ENCODE data around the gene CEP57. TPM values are rescaled to one million over a fixed set of nuclear protein-coding genes. Genes with fewer than 3 reads are reported as not detected.

The CEP57 gene
- total RNA-seq, 3 donors from 2014 or later, result 48.6 to 66.9 (median 52.1) TPM

- Histone ChIP-seq H3K4me1 (no peaks in the 10 kb centered on the region), H3K36me3 (no peaks in the 10 kb centered on the region), H3K27ac (no peak overlapping the region), H3K4me3 (no peak overlapping the region), H3K27me3 (no peaks in the 10 kb centered on the region), H3K9me3 (no peaks in the 10 kb centered on the region)
- TF ChIP-seq CTCF (IDR thresholded peaks at IDR 0.05), result no peak
- no peak for TF ChIP-seq POLR2A (IDR thresholded peaks at IDR 0.05)
- no peak for TF ChIP-seq POLR2AphosphoS5 (IDR thresholded peaks at IDR 0.05)
- DNase-seq (ENCODE audit: low spot score in 2 of 2), result no peak
- intact Hi-C loops (cut with DNase I; ENCODE audit: low total_unique reads), result no loop called here
Observed at GRCh38 chr11:95794086-95794485, 3.8 kb downstream of the CEP57 start.

- H3K4me1 ChIP-seq, result no peaks in the 10 kb centered on the region
- no peaks in the 10 kb centered on the region for H3K9me3 ChIP-seq
- intact Hi-C loops (cut with DNase I; ENCODE audit: low total_unique reads), result no loop called here
- TF ChIP-seq POLR2AphosphoS5 (IDR thresholded peaks at IDR 0.05) (no peak), POLR2A (IDR thresholded peaks at IDR 0.05) (no peak), CTCF (IDR thresholded peaks at IDR 0.05) (no peak)
- no peak overlapping the region for H3K27ac ChIP-seq
- H3K36me3 ChIP-seq, result no peaks in the 10 kb centered on the region
- H3K27me3 ChIP-seq, result no peaks in the 10 kb centered on the region
- H3K4me3 ChIP-seq, result no peak overlapping the region
- DNase-seq (ENCODE audit: low spot score in 2 of 2), result no peak
Observed at GRCh38 chr11:95795627-95796295, 5.5 kb downstream of the CEP57 start.

DNA sequence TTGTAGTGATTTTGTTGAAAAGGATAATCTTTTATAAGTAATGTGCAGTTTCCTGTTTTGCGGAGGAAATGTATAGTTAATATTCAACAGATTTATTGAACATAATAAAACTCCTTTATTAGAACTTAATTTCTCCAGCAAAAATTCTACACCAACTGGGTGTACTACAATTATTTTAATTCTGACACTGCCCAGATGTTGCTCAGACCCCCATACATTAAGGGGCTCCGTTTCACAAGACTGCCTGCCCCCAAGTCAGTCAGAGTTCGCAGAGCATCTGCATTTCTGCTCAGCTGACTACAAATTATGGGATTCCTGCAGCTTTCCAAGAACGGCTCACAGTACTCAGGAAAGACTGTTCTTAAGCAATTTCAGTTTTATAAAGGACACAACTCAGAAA lies 6.2 kb downstream of the CEP57 start:
- intact Hi-C loops (cut with DNase I; ENCODE audit: low total_unique reads), result no loop called here
- H3K27ac ChIP-seq, result no peak overlapping the region

GRCh38 chr11:95799546-95799945 lies 9.2 kb downstream of the CEP57 start:
- no peaks in the 10 kb centered on the region for H3K36me3 ChIP-seq
- TF ChIP-seq POLR2AphosphoS5 (IDR thresholded peaks at IDR 0.05) (no peak), POLR2A (IDR thresholded peaks at IDR 0.05) (no peak), CTCF (IDR thresholded peaks at IDR 0.05) (no peak)
- H3K27ac ChIP-seq, result no peak overlapping the region
- DNase-seq (ENCODE audit: low spot score in 2 of 2), result no peak
- H3K9me3 ChIP-seq, result no peaks in the 10 kb centered on the region
- intact Hi-C loops (cut with DNase I; ENCODE audit: low total_unique reads), result no loop called here
- H3K4me3 ChIP-seq, result no peak overlapping the region
- H3K4me1 ChIP-seq, result no peaks in the 10 kb centered on the region
- no peaks in the 10 kb centered on the region for H3K27me3 ChIP-seq

More for the DNA sequence above, 6.2 kb downstream of the CEP57 start:
- TF ChIP-seq CTCF (IDR thresholded peaks at IDR 0.05), result no peak
- no peak for TF ChIP-seq POLR2A (IDR thresholded peaks at IDR 0.05)
- TF ChIP-seq POLR2AphosphoS5 (IDR thresholded peaks at IDR 0.05), result no peak
- Histone ChIP-seq H3K4me1 (no peaks in the 10 kb centered on the region), H3K4me3 (no peak overlapping the region), H3K36me3 (no peaks in the 10 kb centered on the region), H3K27me3 (no peaks in the 10 kb centered on the region), H3K9me3 (no peaks in the 10 kb centered on the region)
- no peak for DNase-seq (ENCODE audit: low spot score in 2 of 2)

- no peaks in the 10 kb centered on the region for H3K36me3 ChIP-seq
- TF ChIP-seq POLR2AphosphoS5 (IDR thresholded peaks at IDR 0.05) (peak in 1 of 3 donors; percentile 51), POLR2A (IDR thresholded peaks at IDR 0.05) (no peak)
- no peaks in the 10 kb centered on the region for H3K27me3 ChIP-seq
- no peaks in the 10 kb centered on the region for H3K9me3 ChIP-seq
- no peak for DNase-seq (ENCODE audit: low spot score in 2 of 2)
- intact Hi-C loops (cut with DNase I; ENCODE audit: low total_unique reads), result no loop called here
- no peaks in the 10 kb centered on the region for H3K4me1 ChIP-seq
- H3K27ac ChIP-seq, result no peak overlapping the region
- no peak overlapping the region for H3K4me3 ChIP-seq
Observed at GRCh38 chr11:95800438-95800837, 10.1 kb downstream of the CEP57 start.

Data from breast epithelium (tissue), 4 donors.